HCEC 1CT (cell line): ENCODE measurements around the gene RHD.
"Not testable (repeated sequence)": the region's sequence is repeated elsewhere in the genome, so short reads cannot be mapped to it uniquely, and the experiment has no call there.

Experiments
- DNase-seq: peaks from one replicate; pipeline ENCODE4 v3.0.0-alpha.2; 2017

Gene RHD

DNA sequence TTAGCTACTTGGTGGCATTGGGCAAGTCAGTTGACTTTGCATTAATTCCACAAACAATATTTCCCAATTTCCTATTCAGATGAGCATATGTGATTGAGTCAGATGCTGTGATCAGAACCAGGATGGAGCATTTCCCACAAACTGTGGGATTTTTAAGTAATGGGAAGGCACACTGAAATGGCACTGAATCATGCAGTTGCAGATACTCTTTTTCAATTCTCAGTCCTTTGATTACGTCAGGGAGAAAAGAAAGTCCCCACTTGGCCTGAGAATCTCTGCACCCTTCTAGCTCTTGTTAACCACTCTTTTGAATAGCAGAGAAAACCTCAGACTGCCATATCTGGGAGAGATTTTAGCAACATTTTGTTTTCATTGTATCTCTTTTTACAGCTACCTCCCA lies 36.8 kb downstream of the RHD start:
- peak; percentile 64 for DNase-seq

DNA sequence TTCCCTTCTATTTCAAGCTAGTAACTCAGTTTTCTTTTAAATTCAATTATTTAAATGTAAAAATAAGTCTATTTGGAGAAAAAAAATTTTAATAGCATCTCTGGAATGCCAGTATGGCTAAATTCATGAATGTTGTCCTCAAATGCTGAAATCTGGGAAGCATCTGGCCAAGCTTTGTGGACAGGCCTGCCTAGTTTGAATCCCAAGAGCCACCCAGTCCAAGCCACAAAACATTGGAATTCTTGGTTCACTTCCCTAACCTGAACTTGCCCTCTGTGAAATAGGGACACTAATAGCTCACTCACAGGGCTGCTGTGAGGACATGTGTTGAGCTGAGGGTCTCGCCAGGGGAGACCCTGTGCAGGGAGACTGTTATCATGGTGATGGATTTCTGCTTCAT lies 37.2 kb downstream of the RHD start:
- not testable (repeated sequence) for DNase-seq

DNA sequence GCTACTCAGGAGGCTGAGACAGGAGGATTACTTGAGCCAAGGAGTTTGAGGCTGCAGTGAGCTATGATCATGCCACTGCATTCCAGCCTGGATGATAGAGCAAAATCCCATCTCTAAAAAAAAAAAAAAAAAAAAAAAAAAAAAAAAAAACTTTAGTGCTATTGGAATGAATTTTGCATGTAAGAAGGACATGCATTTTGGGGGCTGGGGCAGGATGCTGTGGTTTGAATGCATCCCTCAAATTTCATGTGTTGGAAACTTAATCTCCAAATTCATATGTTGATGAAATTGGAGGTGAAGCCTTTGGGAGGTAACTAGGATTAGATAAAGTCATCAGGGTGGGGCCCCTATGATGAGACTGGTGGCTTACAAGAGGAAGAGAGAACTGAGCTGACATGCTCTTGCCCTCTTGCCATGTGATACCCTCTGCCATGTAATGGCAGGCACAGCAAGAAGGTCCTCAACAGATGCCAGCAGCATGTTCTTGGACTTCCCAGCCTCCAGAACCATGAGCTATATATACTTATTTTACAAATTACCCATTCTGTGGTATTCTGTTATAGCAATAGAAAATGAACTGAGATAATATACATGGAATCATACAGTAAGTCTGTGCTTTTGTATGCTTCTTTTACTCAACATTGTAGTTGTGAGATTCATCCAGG lies 40.6 kb downstream of the RHD start:
- not testable (repeated sequence) for DNase-seq

DNA sequence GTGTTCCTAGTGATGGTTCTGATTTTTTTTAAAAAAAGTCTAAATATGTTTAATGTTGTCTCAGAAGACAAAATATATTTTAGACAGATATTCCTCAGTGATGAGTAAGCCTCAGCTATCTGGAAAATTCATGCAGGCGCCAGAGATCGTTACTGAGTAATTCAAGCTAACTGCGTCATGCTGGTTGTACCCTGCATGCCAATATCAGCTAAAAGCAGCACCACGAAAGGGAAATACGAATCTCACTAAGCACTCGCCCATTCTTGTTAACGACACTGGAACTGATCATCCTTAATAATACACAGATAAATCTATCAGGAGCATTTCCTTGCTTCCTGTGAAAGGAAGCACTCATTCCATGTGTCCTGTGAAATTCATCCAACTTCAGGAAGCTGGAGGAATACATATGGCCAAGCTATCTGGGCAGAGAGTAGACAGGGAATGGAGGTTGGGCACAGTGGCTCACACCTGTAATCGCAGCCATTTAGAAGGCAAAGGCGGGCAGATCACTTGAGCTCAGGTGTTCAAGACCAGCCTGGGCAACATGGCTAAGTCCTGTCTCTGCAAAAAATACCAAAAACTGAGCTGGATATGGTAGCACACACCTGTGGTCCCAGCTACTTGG lies 48.1 kb downstream of the RHD start:
- peak; percentile 92 for DNase-seq

DNA sequence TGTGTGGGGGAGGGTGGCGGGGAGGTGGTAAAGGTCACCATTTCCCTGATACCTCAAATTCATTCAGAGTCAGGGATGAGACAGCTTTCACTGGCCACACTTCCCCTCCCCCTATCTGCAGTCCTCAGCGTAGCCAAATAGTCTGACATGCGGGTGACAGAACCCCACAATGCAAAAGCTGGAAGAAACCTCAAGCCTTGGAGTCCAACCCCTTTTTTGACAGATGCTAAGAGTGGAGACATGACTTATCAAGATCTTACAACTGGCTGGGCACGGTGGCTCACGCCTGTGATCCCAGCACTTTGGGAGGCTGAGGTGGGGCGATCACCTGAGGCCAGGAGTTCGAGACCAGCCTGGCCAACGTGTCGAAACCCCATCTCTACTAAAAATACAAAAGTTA lies 49.8 kb downstream of the RHD start:
- DNase-seq, result not testable (repeated sequence)

DNA sequence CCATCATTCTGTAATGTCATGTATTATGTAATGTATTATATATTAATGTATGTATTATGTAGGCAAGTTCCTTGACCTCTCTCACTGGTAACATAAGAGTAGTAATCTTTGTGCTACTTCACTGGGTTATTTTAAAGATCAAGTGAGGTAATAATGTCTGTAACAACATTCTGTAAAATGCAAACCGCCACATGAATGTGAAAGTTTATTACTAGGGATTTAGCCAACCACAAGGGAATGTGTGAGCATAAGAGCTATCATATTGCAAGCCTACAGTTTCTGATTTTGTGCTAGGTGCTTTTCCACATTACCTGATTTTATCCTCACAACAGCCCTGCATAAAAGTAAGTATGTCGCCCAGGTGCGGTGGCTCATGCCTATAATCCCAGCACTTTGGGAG lies 52.1 kb downstream of the RHD start:
- DNase-seq, result not testable (repeated sequence)

DNA sequence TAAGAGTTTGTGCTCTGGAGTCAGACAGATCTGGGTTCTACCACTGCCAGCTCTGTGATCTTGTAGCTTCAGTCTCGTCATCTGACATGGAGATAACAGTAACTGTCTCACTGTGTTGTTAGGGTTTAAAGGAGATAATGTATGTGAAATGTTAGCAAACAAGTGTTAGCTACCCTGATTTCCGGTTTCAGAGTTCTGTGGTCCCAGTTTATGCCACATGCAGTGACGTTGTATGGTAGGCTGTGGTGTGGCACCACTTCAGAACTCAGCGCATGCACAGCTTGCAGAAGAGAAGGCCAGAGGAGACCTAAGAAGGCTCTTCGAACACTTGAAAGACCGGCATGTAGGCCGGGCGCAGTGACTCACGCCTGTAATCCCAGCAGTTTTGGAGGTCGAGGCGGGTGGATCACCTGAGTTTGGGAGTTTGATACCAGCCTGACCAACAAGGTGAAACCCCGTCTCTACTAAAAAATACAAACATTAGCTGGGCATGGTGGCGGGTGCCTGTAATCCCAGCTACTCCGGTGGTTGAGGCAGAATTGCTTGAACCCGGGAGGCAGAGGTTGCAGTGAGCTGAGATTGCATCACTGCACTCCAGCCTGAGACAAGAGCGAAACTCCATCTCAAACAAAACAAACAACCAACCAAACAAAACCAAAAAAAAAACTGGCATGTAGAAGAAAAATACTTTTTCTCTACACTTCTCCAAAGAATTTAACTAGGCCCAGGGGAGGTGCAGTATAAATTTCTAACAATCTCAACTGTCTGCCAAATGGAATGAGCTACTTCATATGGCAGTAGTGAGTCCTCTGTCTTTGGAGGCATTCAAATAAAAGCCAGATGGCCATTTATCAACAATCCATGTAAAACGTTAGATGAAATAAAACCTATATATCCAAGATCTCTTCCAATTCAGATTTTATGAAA lies 55.8 kb downstream of the RHD start:
- not testable (repeated sequence) for DNase-seq

DNA sequence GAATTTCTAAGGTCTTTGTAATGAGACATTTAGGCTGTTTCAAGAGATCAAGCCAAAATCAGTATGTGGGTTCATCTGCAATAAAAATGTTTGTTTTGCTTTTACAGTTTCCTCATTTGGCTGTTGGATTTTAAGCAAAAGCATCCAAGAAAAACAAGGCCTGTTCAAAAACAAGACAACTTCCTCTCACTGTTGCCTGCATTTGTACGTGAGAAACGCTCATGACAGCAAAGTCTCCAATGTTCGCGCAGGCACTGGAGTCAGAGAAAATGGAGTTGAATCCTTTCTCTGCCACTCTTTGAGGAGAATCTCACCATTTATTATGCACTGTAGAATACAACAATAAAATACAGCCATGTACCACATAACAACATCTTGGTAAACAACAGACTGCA lies 56.5 kb downstream of the RHD start:
- not testable (repeated sequence) for DNase-seq

DNA sequence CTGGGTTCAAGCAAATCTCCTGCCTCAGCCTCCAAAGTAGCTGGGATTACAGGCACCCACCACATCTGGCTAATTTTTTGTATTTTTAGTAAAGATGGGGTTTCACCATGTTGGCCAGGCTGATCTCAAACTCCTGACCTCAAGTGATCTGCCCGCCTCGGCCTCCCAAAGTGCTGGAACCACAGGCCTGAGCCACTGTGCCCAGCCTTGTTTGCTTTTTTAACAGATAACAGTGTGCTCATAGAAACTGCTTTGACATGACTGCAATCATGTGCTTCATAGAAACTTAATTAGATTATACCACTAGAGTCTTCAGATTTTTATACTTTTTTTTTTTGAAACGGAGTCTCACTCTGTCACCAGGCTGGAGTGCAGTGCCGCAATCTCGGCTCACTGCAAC lies 57.0 kb downstream of the RHD start:
- not testable (repeated sequence) for DNase-seq

DNA sequence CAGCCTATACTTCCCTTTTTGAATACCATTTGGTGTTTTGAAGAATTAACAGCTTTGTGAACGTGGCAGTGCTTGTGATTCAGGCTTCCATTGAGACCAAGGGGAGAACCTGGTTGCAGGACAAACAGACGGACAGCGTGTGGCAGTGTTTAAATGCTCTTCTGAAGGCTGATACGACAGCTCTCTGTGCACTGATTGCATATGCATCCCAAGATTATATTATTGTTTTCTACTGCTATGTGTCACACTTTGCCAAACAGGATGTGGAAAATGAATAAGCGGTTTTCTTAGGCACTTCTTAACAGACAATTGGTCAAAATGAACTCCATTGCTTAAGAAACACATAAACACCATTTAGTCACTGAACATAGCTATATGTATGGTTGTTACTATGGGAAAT lies 57.6 kb downstream of the RHD start:
- peak; percentile 78 for DNase-seq

DNA sequence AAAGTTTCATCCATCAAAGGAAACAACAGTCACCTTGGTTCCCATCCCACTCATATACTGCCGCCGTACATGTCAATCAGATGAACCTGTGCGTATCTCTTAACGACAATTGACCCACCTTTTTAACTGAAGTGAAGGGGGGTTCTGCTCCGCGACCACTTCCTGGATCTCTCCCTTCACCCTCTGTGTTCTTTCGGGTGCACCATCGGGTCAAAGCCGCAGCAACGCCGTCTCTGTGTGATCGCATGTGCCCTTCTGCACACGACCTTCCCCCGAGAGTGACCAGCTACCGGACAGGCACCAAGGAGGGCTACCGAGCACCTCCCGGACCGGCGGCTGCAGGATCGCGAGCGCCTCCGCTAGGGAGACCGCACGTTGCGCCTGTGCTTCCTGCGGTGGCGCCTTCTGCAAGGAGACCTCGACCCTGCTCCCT lies 64.6 kb downstream of the RHD start:
- DNase-seq, result not testable (repeated sequence)

DNA sequence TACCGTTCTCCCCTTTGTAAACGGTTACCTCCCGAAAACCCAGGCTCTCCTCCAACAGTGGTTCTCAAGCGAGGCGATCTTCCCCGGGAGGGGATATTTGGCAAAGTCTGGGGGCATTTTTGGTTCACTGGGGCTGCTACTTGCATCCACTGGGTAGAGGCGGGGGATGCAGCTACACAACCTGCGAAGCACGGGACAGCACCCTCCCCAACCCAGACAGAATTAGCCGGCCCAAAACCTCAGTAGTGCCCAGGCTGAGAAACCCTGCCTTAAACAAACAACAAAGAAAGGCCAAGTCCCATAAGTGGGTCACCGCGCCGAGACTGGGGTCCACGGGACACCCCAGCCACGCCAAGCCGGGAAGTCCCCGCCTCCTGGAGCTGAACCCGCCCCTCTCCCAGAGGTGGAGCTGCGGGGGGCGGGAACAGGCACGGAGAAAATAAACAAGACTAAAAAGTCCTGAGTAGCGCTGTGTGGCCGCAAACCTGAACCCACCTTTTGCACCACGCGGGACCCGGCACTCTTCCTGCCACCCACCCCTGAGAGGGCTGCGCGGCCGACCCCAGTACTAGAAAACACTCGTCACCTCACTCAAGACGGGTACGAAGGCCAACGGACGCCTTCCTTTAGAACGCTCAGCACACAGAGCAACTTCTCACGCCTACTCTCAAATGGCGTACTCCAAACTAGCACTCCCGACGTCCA lies 65.3 kb downstream of the RHD start:
- DNase-seq, result not testable (repeated sequence)

DNA sequence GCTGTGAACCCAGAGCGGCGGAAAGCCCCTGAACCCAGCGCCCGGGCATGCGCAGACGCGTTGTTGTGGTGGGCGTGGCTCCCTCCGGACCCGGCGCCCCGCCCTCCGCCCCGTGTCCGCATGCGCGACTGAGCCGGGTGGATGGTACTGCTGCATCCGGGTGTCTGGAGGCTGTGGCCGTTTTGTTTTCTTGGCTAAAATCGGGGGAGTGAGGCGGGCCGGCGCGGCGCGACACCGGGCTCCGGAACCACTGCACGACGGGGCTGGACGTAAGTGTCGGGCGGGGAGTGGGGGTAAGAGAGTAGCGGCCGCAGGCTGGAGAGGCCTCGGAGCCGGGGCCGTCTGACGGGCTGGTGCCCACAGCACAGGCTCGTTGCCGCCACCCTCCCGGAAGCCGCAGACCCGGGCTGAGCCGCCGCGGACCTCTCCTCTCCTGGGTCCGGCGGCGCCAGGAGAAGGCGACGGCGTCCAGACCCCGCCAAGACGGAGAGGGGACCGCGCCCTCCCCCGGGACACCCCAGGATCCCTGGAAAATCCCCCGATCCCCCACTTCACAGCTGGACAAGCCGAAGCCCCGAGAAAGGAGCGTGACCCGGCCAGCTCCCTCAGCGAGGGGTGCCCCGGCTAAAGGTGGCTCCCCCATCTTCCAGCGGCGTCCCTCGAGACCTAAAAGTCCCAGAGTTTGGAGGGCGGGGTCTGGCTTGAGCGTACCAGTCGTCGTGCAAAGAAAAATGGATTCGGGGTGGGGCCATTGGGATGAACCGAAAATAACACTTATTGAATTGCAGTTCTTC lies 66.1 kb downstream of the RHD start, which contains the start of gene TMEM50A:
Gene TMEM50A, plus strand, starts transcription at position 147 of the 794 bp plus-strand sequence. CDS start 2,153 bp downstream, outside the sequence.
- DNase-seq, result peak; percentile 87

DNA sequence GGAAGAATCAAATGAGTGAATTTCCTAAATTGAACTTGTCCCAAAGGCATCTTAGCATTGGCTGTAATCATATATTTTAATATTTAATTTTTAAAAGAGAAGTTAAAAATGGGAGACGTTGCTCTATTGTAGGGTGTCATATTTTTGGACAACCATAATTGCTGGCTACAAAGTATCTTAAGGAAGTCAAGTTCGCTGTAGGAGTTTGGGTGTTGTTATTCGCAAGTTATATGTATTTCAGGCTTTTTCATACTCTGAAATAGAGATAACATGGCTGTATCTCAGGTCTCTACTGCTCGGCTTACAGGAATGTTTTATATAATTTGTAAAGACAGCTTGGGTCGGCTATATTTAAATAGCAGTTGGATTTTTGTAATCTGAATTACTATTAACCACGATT lies 66.7 kb downstream of the RHD start:
- no peak for DNase-seq

DNA sequence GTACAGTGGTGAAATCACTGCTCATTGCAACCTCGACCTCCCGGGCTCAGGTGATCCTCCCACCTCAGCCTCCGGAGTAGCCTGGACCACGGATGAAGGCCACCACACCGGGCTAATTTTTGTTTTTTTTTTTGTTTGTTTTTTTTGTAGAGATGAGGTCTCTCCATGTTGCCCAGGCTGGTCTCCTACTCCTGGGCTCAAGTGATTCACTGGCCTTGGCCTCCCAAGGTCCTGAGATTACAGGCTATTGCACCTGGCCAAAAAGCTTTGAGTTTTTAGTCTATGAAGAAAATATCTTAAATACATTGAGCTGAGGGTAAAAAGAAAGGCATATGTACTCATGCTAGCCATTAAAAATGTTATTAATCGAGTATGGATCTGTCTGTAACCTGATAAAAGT lies 69.4 kb downstream of the RHD start:
- DNase-seq, result no peak

DNA sequence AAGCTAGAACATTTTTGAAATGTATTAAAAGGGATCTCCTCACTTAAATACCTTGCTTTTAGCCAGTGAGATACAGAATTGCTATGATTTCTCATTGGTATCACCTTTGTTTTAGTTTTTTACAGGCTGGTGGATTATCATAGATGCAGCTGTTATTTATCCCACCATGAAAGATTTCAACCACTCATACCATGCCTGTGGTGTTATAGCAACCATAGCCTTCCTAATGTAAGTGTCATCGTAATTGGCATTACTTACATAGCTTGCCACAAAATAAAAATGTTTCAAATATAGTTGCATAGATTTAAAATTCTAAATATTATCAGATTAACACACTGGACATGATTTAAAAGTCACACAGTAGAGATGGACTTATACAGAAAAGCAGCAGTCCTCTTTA lies 70.5 kb downstream of the RHD start:
- no peak for DNase-seq

DNA sequence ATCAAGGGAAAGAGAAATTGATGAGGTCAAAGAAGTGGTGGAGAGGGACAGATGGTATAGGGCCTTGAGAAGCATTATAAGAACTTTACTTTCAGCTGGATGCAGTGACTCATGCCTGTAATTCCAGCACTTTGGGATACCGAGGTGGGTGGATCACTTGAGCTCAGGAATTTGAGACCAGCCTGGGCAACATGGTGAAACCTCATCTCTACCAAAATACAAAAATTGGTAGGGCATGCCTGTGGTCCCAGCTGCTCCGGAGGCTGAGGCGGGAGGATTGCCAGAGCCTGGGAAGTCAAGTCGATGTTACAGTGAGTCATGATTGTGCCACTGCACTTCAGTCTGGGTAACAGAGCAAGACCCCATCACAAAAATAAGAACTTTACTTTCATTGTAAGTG lies 71.6 kb downstream of the RHD start:
- DNase-seq, result peak; percentile 77

DNA sequence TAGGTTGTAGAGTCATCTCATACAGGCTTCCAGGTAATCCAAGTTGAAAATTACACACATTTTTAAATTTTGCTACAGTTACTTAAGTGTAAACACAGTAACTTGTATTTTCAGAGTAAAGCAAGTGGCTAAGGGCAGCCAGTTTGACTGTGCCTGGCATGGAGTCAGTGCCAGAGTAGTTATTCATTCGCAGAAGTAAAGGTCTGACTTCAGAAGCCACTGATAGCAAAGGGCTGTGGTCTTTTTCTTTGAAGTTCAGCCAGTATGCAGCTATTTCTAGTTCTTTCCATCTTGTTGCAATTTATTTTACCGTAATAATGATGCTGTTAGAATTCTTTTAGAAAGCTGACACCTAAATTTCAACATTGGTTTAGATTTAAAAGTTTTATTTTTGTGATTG lies 75.2 kb downstream of the RHD start:
- DNase-seq, result no peak

DNA sequence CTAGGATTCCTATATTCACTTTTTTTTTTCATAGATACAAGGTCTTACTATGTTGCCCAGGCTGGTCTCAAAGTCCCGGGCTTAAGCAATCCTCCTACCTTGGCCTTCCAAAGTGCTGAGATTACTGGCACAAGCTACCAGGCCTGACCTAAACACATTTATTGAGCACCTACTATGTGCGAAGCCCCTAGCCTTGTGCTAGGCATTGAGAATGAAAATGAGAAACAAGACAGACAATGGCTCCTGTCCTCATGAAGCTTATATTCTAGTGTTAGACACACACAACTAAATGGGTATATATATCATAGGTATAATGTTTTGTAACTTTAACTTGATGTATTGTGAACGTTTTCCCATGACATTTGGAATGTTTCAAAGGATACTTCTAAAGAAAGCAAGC lies 77.3 kb downstream of the RHD start:
- DNase-seq, result no peak

DNA sequence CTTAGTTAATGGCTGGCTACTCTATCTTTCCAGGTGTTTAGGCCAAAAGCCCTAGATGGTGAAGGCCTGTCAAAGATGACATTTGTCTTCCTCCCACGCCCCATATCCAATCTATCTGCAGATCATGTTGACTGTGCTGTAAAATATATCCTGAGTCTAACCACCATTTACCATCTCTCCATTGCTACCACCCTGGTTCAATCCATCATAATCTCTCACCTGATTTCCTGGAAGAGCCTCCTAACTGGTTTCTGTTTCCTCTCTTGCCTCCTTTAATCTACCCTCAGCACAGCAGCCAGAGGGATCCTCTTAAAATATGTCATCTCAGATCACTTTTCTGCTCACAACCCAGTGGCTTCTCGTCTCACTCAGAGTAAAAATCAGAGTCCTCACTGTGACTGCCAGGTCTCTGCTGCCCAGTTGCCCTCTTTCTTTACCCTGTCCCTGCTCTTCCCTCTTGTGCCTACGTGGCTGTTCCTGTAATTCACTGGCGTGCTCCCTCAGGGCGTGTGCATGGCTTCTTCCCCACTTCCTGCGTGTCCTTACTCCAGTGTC lies 83.6 kb downstream of the RHD start:
- DNase-seq, result no peak

DNA sequence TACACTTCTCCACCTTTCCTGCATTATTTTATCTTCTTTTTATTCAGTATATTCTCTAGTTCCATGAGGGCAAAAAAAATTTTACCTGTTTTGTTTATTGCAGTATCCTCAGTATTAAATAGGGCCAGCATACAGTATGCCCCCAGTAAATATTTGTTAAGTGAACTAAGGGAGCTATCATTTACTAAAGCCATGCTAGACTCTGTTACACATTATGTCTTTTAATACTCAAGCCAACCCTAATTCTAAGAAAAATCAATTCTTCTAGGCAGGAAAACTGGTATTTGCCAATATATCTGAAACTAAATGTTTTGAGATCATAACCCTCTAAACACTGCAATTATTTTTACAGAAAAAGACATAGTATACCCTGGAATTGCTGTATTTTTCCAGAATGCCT lies 84.1 kb downstream of the RHD start:
- no peak for DNase-seq

DNA sequence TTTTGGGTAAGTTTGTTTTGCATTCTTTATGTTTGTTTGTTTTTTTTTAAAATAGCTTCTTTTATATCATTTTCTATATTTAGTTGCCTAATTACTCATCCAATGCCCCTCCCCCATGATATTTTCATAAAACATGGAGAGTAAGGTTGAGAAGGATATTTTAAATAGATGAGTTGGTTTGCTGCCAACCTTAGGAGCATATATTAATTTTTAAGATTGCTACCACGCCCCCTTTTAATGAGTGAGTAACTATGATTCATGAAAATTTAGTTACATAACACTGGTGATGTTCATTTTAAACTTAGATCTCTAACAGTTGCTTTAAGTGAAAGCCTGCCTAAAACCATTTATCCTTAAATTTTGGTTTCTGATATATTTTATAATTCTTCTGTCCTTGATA lies 84.5 kb downstream of the RHD start:
- DNase-seq, result peak; percentile 52
